K562 (cell line): ENCODE results near the gene EXOC7. TPM values are rescaled to one million over a fixed set of nuclear protein-coding genes. Genes with fewer than 3 reads are reported as not detected.
A peak's percentile ranks its signal among the peaks of the same experiment; 100 is the strongest.

Experiments
- ATAC-seq: fragments of 200-7000 bp; cut with Tn5 transposase; 3 replicates; pipeline ENCODE4 v1.9.1; 2020; ENCODE audit warnings: moderate library complexity
- BruUV-seq: library from RNA; stranded (reverse); fragments of 400-500 nt; replicated peaks from 2 replicates; lab custom pipeline; 2021; lab: Mats Ljungman, UMichigan
- CTCF ChIA-PET: fragments of 300-600 bp; formaldehyde crosslinking; extraction: SDS; loops from one replicate; lab custom pipeline; 2021; ENCODE audit warnings: low intra/inter-chr PET ratio; lab: Yijun Ruan, JAX
- POLR2A ChIA-PET: fragments of 300-600, 350-650 bp; sonication (Branson Sonifier 250); formaldehyde crosslinking; extraction: SDS; loops from one replicate; lab custom pipeline; 2021; ENCODE audit warnings: antibody characterized with exemption, inconsistent platforms; lab: Yijun Ruan, JAX
- DNase-seq, 4 experiments: peaks; one replicate each; pipeline versions ENCODE4 v3.0.0 to v3.0.0-alpha.2; 2011 to 2018; ENCODE audit warnings: low spot score in 3 of 4, mixed read lengths in 3 of 4; ENCODE audit errors: extremely low read depth in 1 of 4
- FAIRE-seq: peaks from 2 replicates; lab custom pipeline; 2011; peaks lifted over from hg19 to GRCh38; lab: Jason Lieb, UNC
- H2AFZ ChIP-seq: 2 replicates; pipeline ENCODE4 v1.6.0; 2011; ENCODE audit warnings: low read depth, low read length, control low read depth, inconsistent platforms
- H3K27ac ChIP-seq: fragments of 200-600 bp; 3 replicates; pipeline ENCODE4 v1.8.0; 2011; ENCODE audit warnings: low read depth, mild to moderate bottlenecking, control low read depth, inconsistent platforms, low read length, moderate library complexity, mixed read lengths; ENCODE audit errors: extremely low read depth
- H3K27me3 ChIP-seq, 2 experiments: fragments of 300-600 bp in 1 of 2; 2 replicates in 1 of 2; 3 replicates in 1 of 2; pipeline versions ENCODE4 v1.6.0 to v1.8.0; 2011; ENCODE audit warnings: inconsistent platforms in 2 of 2, low read length in 2 of 2, mild to moderate bottlenecking in 1 of 2, mixed read lengths in 1 of 2, moderate library complexity in 1 of 2; ENCODE audit not compliant: control insufficient read depth in 2 of 2, insufficient read depth in 2 of 2
- H3K36me3 ChIP-seq: fragments of 300-600 bp; 3 replicates; pipeline ENCODE4 v1.8.0; 2011; ENCODE audit warnings: mild to moderate bottlenecking, low read length, inconsistent platforms; ENCODE audit not compliant: control insufficient read depth, insufficient read depth
- H3K4me1 ChIP-seq, 2 experiments: fragments of 200-600 bp in 1 of 2; replicated peaks in 1 of 2; 2 replicates in 1 of 2; 3 replicates in 1 of 2; pipeline versions ENCODE4 v1.5.1 to v1.8.0; 2011; ENCODE audit warnings: inconsistent platforms in 2 of 2, low read length in 2 of 2, mild to moderate bottlenecking in 1 of 2, mixed read lengths in 1 of 2, moderate library complexity in 1 of 2; ENCODE audit not compliant: control insufficient read depth in 2 of 2, insufficient read depth in 2 of 2
- H3K4me2 ChIP-seq: 2 replicates; pipeline ENCODE4 v1.6.1; 2011; ENCODE audit warnings: low read length, control low read depth, inconsistent platforms, mixed read lengths; ENCODE audit not compliant: insufficient read depth
- H3K4me3 ChIP-seq: fragments of 200-600 bp; sonication (generic), shearing (Covaris generic); 2 replicates; pipeline ENCODE4 v1.5.1; 2016; ENCODE audit warnings: control low read depth, inconsistent platforms
- H3K79me2 ChIP-seq: fragments of 200-600 bp; 3 replicates; pipeline ENCODE4 v1.8.0; 2011; ENCODE audit warnings: low read length, inconsistent platforms; ENCODE audit not compliant: control insufficient read depth, insufficient read depth
- H3K9ac ChIP-seq, 2 experiments: 2 replicates each; pipeline versions ENCODE4 v1.6.0 to v1.6.1; 2011; ENCODE audit warnings: low read depth in 2 of 2, low read length in 2 of 2, control low read depth in 1 of 2, inconsistent platforms in 1 of 2, mild to moderate bottlenecking in 1 of 2, mixed read lengths in 1 of 2; ENCODE audit not compliant: insufficient read depth in 1 of 2
- H3K9me1 ChIP-seq: one replicate; pipeline ENCODE4 v1.6.0; 2011; ENCODE audit warnings: inconsistent platforms, mild to moderate bottlenecking, low read length, moderate library complexity; ENCODE audit not compliant: control insufficient read depth, insufficient read depth
- H3K9me3 ChIP-seq: replicated peaks from 2 replicates; pipeline ENCODE4 v1.5.1; 2011; ENCODE audit warnings: low read depth, low read length, inconsistent platforms; ENCODE audit not compliant: control insufficient read depth, insufficient read depth
- H4K20me1 ChIP-seq: replicated peaks from 2 replicates; pipeline ENCODE4 v1.6.1; 2011; ENCODE audit warnings: low read length, inconsistent platforms, mixed read lengths; ENCODE audit not compliant: control insufficient read depth, insufficient read depth
- BCOR ChIP-seq: fragments of 450-650 bp; IDR thresholded peaks from 2 replicates; pipeline ENCODE4 v1.6.1; 2016
- CBFB ChIP-seq: sonication (generic); formaldehyde crosslinking; IDR thresholded peaks from 2 replicates; pipeline ENCODE4 v1.4.0; 2020; ENCODE audit warnings: mild to moderate bottlenecking, missing genetic modification reagents
- ETS2 ChIP-seq: IDR thresholded peaks from 2 replicates; pipeline ENCODE4 v1.6.1; 2016; ENCODE audit warnings: borderline replicate concordance, missing genetic modification characterization, mild to moderate bottlenecking, moderate library complexity, missing compliant biosample characterization; ENCODE audit not compliant: poor library complexity, severe bottlenecking
- HDAC2 ChIP-seq: fragments of 450-650 bp; IDR thresholded peaks from 2 replicates; pipeline ENCODE4 v1.6.1; 2016; ENCODE audit warnings: mild to moderate bottlenecking
- PHB ChIP-seq: fragments of 250-450 bp; sonication (Bioruptor Pico); IDR thresholded peaks from 2 replicates; pipeline ENCODE4 v1.5.0; 2021
- RBM25 ChIP-seq: fragments of 200-400 bp; formaldehyde crosslinking; IDR thresholded peaks from 2 replicates; pipeline ENCODE4 v1.6.1; 2018; ENCODE audit warnings: low read length, low read depth, moderate library complexity; ENCODE audit not compliant: severe bottlenecking
- ZBTB40 ChIP-seq, 2 experiments: fragments of 450-650 bp in 1 of 2; sonication (generic) in 1 of 2; formaldehyde crosslinking in 1 of 2; IDR thresholded peaks; 2 replicates each; pipeline versions ENCODE4 v1.7.1 to v1.9.0; 2016 to 2022; ENCODE audit warnings: inconsistent platforms in 1 of 2, mild to moderate bottlenecking in 1 of 2, missing genetic modification reagents in 1 of 2
- ZNF121 ChIP-seq: sonication (generic); formaldehyde crosslinking; conservative IDR thresholded peaks from 2 replicates; pipeline ENCODE4 v1.8.0; 2022; ENCODE audit warnings: missing genetic modification reagents
- ZNF175 ChIP-seq: fragments of 200-800 bp; sonication (Bioruptor generic); IDR thresholded peaks from 2 replicates; pipeline ENCODE4 v1.6.1; 2016; ENCODE audit warnings: low read depth, mild to moderate bottlenecking, missing genetic modification characterization, missing compliant biosample characterization
- ZNF717 ChIP-seq: fragments of 250-450 bp; sonication (Bioruptor Pico); IDR thresholded peaks from 2 replicates; pipeline ENCODE4 v1.5.0; 2021
- WGBS: fragments of 100-300 bp; shearing (Covaris generic); methylation state at CpG from one replicate; pipeline ENCODE4 v1.1.6; 2016; ENCODE audit warnings: low coverage, mixed read lengths; ENCODE audit not compliant: insufficient coverage; ENCODE audit errors: missing lambda C conversion rate; 5-methylcytosine and 5-hydroxymethylcytosine counted together
- in situ Hi-C: fragments of 300-500 bp; cut with MboI; formaldehyde crosslinking; loops from 4 replicates; pipeline ENCODE4 v1.15.0; 2018; ENCODE audit warnings: inconsistent platforms, mixed read lengths
- intact Hi-C: fragments of 100-400 bp; cut with micrococcal nuclease; formaldehyde crosslinking; loops from 2 replicates; pipeline ENCODE4 v1.14.2; 2022
- polyA plus RNA-seq, 8 experiments: library from polyadenylated mRNA; depleted of rRNA in 4 of 8; stranded (reverse) in 5 of 8; unstranded in 3 of 8; fragments of >200 nt; fragmentation: Nextera tagmentation in 2 of 8; fragmentation: Illumina TruSeq in 1 of 8; extraction: Ambion mirVana in 2 of 8; extraction: Trizol in 1 of 8; gene quantifications; 2 replicates each; pipeline versions ENCODE4 v1.2.1 to v1.2.3, GENCODE V29; 2011 to 2014; ENCODE audit warnings: inconsistent platforms in 1 of 8, missing spikeins in 1 of 8
- total RNA-seq, 7 experiments: library from RNA; depleted of rRNA in 6 of 7; stranded (reverse); fragments of >200 nt in 6 of 7; fragmentation: Illumina TruSeq in 2 of 7; extraction: Trizol in 2 of 7; gene quantifications; 2 replicates each; pipeline versions ENCODE4 v1.2.1 to v1.2.3, GENCODE V29; 2011 to 2021; ENCODE audit warnings: low replicate concordance in 1 of 7

The EXOC7 gene
- total and polyA plus RNA-seq, 9 of the 15 experiments (the other 6 are each of a cell fraction or from before 2014, with no cell fraction given), result 18.6 to 57.0 (median 35.0) TPM

GRCh38 chr17:76115138-76115754, 11.7 kb upstream of the EXOC7 start:
- Histone ChIP-seq H4K20me1 (no peaks in the 10 kb centered on the region), H3K4me3 (no peak overlapping the region), H3K79me2 (no peaks in the 10 kb centered on the region), H3K36me3 (no peaks in the 10 kb centered on the region), H3K9me1 (no peaks in the 10 kb centered on the region), H3K27me3 (no peaks in the 10 kb centered on the region), H2AFZ (no peak overlapping the region), H3K27ac (no peak overlapping the region), H3K4me2 (no peak overlapping the region), H3K9me3 (no peaks in the 10 kb centered on the region), H3K9ac (no peak overlapping the region), H3K4me1 (no peaks in the 10 kb centered on the region)
- intact Hi-C loops (no loop called here), in situ Hi-C loops (no loop called here)
- FAIRE-seq, result no peak
- DNase-seq, result no peak
- POLR2A ChIA-PET, result interaction anchor here (0.7 to 1.0 kb wide), 2 partner anchors 35 to 173 kb away, joined by 3 read pairs; no protein-coding TSS in a partner anchor
- no peak for ATAC-seq
- TF ChIP-seq ETS2 (tag) (no peak), HDAC2 (no peak), ZNF121 (CRISPR knock-in tag) (peak; percentile 91), PHB (CRISPR knock-in tag) (no peak), BCOR (peak; percentile 24; the same call in 1 of the 2 replicates), ZBTB40 (IDR thresholded peaks at IDR 0.05) (no peak), ZBTB40 (CRISPR knock-in tag; IDR thresholded peaks at IDR 0.05) (no peak), ZNF717 (CRISPR knock-in tag) (no peak), ZNF175 (CRISPR knock-in tag) (no peak), RBM25 (peak; percentile 66), CBFB (CRISPR knock-in tag) (no peak)
- BruUV-seq, result no TSS peak
- 29% methylated on average over 7 of the region's 7 CpGs for WGBS
- CTCF ChIA-PET, result no interaction called here
